Measurements from ENCODE around the gene XRCC4. TPM values are rescaled to one million over a fixed set of nuclear protein-coding genes. Genes with fewer than 3 reads are reported as not detected.
"Not testable (repeated sequence)": the region's sequence is repeated elsewhere in the genome, so short reads cannot be mapped to it uniquely, and the experiment has no call there.

Gene XRCC4
- total and polyA plus RNA-seq, 9 donors, result 1.5 to 4.7 (median 3.2) TPM

DNA sequence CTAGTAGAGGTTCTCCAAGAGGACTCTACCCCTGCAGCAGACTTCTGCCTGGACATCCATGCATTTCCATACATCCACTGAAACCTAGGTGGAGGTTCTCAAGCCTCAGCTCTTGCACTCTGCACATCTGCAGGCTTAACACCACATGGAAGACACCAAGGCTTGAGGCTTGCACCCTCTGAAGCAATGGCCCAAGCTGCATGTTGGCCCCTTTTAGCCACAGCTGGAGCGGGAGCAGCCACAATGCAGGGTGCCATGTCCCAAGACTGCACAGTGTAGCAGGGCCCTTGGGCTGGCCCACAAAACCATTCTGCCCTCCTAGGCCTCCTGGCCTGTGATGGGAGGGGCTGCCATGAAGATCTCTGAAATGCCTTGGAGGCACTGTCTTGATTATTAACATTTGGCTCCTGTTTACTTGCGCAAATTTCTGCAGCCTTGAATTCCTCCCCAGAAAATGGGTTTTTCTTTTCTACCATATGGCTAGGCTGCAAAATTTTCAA, 271.0 kb downstream of the XRCC4 start:
- Histone ChIP-seq H3K4me3 (no peak overlapping the region), H3K4me1 (ENCODE audit: insufficient read depth) (no peaks in the 10 kb centered on the region), H3K36me3 (no peaks in the 10 kb centered on the region), H3K9me3 (no peaks in the 10 kb centered on the region), H3K27me3 (no peaks in the 10 kb centered on the region), H3K27ac (no peak overlapping the region)
- no peak for DNase-seq
- TF ChIP-seq POLR2A (IDR thresholded peaks at IDR 0.05) (no peak), EP300 (IDR thresholded peaks at IDR 0.05) (no peak)
- TF ChIP-seq, protein P1, sequence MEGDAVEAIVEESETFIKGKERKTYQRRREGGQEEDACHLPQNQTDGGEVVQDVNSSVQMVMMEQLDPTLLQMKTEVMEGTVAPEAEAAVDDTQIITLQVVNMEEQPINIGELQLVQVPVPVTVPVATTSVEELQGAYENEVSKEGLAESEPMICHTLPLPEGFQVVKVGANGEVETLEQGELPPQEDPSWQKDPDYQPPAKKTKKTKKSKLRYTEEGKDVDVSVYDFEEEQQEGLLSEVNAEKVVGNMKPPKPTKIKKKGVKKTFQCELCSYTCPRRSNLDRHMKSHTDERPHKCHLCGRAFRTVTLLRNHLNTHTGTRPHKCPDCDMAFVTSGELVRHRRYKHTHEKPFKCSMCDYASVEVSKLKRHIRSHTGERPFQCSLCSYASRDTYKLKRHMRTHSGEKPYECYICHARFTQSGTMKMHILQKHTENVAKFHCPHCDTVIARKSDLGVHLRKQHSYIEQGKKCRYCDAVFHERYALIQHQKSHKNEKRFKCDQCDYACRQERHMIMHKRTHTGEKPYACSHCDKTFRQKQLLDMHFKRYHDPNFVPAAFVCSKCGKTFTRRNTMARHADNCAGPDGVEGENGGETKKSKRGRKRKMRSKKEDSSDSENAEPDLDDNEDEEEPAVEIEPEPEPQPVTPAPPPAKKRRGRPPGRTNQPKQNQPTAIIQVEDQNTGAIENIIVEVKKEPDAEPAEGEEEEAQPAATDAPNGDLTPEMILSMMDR (IDR thresholded peaks at IDR 0.05), result no peak
- intact Hi-C loops (cut with DNase I), result no loop called here
- 98 to 100% (median 98%) methylated on average over 2 of the region's 2 CpGs for WGBS, 3 donors

DNA sequence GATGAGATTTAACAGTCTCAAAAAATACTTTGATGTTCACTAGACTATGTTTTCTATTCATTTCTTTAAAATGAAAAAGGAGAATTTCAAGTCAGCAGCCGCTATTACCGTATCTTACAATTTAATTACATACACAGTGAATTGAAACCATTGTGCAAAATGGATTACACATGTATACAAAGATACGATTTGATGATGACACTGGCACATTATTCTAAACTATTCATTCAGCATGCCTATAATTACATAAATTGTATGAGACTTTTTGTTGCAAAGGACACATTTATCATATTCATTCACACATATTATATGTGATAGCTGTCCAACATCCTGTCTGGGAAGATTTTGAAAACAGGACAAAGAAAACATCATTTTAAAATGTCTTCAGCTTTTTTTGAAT, 275.9 kb downstream of the XRCC4 start:
- Histone ChIP-seq H3K4me1 (ENCODE audit: insufficient read depth) (no peaks in the 10 kb centered on the region), H3K27me3 (no peaks in the 10 kb centered on the region), H3K36me3 (no peaks in the 10 kb centered on the region), H3K27ac (no peak overlapping the region), H3K9me3 (no peaks in the 10 kb centered on the region), H3K4me3 (no peak overlapping the region)
- no peak for DNase-seq
- TF ChIP-seq POLR2A (IDR thresholded peaks at IDR 0.05) (no peak), EP300 (IDR thresholded peaks at IDR 0.05) (no peak)
- TF ChIP-seq, protein P1 (IDR thresholded peaks at IDR 0.05), result no peak
- intact Hi-C loops (cut with DNase I), result no loop called here
- 88 to 91% (median 90%) methylated on average over 3 of the region's 3 CpGs for WGBS, 3 donors

DNA sequence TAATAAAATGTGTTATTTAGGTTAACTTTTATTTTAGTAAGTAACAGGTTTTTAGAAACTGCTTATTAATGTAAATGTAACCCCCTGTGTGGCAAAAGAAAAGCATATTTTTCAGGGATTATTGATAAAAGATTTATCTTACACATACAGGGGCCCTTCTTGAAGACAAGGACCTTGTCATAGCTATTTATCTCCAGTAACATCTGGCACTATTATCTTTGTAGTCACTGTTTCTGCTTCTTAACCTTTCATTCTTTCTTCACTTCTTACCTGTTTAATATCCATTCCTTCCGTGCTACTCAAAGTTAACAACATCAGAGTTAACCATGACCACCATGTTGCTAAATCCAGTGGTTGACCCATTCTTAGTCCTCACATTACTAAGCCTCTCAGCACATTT, 276.4 kb downstream of the XRCC4 start:
- 87 to 98% (median 95%) methylated on average over 1 of the region's 1 CpG for WGBS, 3 donors
- intact Hi-C loops (cut with DNase I), result no loop called here
- DNase-seq, result no peak

DNA sequence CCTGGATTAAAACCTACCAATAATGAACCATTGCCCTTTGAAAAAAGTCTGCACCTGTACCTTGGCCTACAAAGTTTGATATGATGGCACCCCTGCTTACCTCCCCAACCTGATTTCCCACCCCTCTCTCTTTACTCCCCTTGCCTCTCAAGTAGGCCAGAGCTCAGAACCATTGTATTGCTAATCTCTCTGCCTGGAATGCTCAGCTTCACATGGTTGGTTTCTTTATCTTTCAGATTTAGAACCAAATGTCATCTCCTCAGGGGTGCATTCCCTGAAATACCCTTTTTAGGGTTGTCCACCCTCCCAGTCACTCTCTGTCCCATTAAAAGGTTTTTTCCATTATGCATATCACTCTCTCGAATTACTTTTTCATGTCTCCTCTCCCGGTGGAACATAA, 277.6 kb downstream of the XRCC4 start:
- DNase-seq, result no peak
- Histone ChIP-seq H3K27ac (no peak overlapping the region), H3K27me3 (no peaks in the 10 kb centered on the region), H3K36me3 (no peaks in the 10 kb centered on the region), H3K9me3 (no peaks in the 10 kb centered on the region), H3K4me3 (no peak overlapping the region), H3K4me1 (ENCODE audit: insufficient read depth) (no peaks in the 10 kb centered on the region)
- TF ChIP-seq POLR2A (IDR thresholded peaks at IDR 0.05), result no peak
- TF ChIP-seq EP300 (IDR thresholded peaks at IDR 0.05), result no peak
- TF ChIP-seq, protein P1 (IDR thresholded peaks at IDR 0.05), result no peak
- intact Hi-C loops (cut with DNase I), result no loop called here
- 38 to 46% (median 40%) methylated on average over 2 of the region's 2 CpGs for WGBS, 3 donors

More for the DNA sequence above, 276.4 kb downstream of the XRCC4 start:
- H3K4me3 ChIP-seq, result no peak overlapping the region
- H3K9me3 ChIP-seq, result no peaks in the 10 kb centered on the region
- no peaks in the 10 kb centered on the region for H3K4me1 ChIP-seq (ENCODE audit: insufficient read depth)
- no peaks in the 10 kb centered on the region for H3K27me3 ChIP-seq
- H3K36me3 ChIP-seq, result no peaks in the 10 kb centered on the region
- TF ChIP-seq EP300 (IDR thresholded peaks at IDR 0.05), result no peak
- no peak overlapping the region for H3K27ac ChIP-seq

DNA sequence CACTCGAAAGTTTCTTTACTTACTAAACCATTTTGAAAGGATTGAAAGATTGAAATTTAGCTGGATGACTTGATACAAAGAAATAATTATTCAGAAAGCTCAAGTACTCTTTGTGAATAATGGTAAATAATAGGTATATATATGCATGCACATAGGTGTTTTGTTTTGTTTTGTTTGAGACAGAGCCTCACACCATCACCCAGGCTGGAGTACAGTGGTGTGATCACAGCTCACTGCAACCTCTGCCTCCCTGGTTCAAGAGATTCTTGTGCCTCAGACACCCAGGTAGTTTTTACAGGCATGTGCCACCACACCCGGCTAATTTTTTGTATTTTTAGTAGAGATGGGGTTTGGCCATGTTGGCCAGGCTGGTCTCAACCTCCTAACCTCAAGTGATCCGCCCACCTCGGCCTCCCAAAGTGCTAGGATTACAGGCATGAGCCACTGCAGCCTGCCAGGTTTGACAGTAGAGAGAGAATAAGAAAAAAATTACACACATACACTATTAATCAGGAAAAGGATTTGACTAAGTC, 278.2 kb downstream of the XRCC4 start:
- H3K36me3 ChIP-seq; H3K27me3 ChIP-seq; H3K4me3 ChIP-seq; H3K9me3 ChIP-seq; H3K4me1 ChIP-seq (ENCODE audit: insufficient read depth); intact Hi-C loops (cut with DNase I); DNase-seq; H3K27ac ChIP-seq: not testable (repeated sequence)
- WGBS, 3 donors, result 79 to 83% (median 83%) methylated on average over 4 of the region's 4 CpGs
